Right kidney (tissue), 1 donor: ENCODE results near the gene NELL1.

Source experiments
- DNase-seq: peaks from one replicate; pipeline ENCODE4 v3.0.0-alpha.2; 2016

The NELL1 gene

DNA sequence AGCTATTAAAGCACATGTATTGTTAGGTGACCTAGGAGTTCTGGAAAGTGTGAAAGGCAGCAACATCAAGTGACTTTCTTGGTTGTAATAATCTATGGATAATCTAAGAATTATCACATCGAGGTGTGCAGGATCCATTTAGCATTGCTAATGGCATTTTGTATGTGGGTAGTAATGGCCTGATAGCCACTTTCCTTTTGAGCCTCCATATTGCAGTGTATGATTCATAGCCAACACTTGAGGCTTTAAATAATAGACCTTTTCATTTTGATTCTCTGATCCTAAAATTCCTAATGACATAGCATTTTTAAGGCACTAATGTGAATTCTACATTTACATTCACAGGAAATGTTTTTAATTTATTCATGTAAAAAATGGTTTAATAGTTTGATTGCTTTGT lies 759.4 kb downstream of the NELL1 start:
- DNase-seq, result no peak

GRCh38 chr11:21429401-21429800 lies 760.0 kb downstream of the NELL1 start:
- no peak for DNase-seq

GRCh38 chr11:21430537-21430936 lies 761.2 kb downstream of the NELL1 start:
- no peak for DNase-seq

DNA sequence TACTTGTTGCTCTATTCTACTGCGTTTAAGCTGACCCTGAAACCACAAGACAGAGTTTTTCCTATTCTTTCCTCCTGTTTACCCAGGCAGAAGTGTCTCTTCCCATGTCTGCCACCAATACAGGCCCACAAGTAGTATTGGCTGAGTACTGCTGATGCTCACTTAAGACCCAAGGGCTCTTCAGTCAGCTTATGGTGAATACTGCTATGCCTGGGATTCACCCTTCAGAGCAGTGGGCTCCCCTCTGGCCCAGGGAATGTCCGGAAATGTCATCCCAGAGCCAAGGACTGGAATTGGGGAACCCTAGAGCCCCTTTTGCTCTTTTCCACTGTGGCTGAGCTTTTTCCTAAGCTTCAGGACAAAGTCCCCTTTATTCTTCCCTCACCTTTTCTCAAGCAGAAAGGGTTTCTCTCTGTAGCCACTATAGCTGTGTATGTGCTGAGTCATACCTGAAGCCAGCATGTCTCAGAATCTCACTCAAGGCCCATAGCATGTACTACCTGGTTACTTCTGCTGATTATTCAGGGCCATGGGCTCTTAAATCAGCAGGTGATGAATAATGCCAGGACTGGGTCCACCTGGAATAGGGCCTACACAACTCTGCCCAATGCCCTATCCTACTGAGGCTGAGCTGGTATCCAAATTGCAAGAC lies 777.7 kb downstream of the NELL1 start:
- DNase-seq, result no peak

GRCh38 chr11:21447871-21448270 lies 778.5 kb downstream of the NELL1 start:
- no peak for DNase-seq

- no peak for DNase-seq
Observed at GRCh38 chr11:21456186-21456585, 786.8 kb downstream of the NELL1 start.

DNA sequence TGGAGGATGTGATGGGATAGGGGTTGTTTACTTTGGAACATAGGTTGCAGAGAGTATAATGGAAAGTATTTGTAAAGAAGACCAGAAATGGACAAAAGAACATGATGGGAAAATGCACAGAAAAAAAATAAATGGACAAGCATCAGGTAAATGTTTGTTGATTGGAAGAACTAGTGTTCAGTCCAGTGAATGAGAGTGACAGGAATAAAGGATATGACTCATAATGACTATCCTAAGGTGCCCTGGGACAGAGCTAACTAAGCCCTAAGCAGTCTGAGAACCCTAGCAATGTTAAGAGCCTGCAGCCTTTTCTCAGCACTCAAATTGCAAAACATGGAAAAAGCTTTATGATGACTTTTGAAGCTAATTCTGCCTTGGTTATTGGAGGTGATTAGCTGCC lies 790.7 kb downstream of the NELL1 start:
- DNase-seq, result no peak

GRCh38 chr11:21461701-21462100 lies 792.3 kb downstream of the NELL1 start:
- DNase-seq, result no peak

DNA sequence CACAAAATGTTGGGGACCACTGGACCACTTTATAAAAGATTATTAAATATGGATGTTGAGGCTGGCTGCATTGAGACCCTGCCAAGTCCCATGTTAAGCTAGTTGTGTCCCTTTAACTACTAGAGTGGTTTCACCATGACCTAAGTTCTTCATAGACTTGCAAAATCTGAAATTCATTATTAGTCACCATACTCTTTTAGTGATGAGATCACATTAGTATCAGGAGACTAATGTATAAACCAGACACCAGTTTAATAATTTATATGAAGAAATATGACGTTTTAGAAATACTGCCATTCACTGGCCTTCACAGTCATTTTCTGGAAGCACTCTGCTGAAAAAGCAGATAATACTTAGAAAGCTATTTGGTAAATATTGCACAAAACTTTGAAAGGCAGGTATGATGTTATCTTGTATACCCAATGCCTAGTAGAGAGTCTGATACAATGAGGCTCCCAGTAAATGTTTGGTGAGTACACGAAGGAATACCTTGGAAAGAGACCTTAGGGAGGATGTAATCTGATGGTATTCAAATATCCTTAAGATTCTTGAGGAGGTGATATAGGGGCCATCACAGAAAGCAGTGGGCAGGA lies 795.3 kb downstream of the NELL1 start:
- no peak for DNase-seq

DNA sequence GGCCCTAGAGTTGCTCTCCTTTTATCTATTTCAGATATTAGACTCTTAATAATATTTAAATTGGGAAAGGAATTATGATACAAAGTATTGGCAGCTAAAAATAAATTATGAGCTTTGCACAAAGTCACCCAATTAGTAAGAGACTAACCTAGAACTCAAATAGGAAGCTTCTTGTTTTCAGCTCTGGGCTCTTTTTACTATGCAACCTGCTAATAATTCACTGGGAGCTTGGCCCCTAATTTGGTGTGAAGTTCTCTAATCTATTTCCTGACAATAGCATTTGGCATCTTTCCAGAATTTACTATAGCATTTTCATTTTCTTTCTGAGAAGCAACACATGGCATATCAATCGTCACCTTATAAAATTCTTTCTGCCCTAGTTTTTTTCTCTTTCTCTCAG lies 795.8 kb downstream of the NELL1 start:
- DNase-seq, result no peak

DNA sequence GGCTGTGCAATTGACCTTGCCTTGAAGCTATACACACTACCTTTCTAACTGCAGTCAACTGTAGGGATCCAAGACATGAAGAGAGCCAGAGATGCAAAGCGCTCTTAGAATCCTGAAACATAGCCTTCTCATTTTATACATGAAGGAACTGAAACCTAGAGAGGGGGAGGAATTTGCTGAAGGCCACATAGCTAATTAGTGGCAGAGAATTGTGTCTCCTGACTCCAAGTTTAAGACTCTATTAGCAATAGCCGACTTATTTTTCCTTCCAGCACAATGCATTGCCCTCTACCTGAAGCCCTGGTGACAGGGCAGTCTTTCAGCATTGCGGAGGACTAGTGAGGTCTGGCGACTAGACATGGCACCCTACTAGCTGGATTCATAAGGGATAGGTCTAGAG lies 796.5 kb downstream of the NELL1 start:
- DNase-seq, result no peak

DNA sequence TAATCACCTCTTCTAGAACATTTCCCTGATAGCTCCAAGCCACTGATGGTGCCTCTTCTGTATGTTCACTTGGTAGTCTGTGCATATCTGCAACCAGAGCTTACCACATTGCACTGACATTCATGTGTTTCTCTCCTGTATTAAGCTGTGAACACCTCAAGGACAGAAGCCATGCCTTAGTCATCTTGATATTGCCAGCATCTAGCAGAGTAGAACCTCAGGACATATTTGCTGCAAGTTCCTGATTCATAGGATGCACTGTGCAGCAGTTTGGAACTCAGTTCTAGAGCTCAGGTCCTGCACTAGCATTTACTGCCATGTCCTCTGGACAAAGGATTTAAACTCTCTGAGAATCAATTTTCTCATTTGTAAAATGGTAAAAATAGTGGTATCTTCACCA lies 801.1 kb downstream of the NELL1 start:
- no peak for DNase-seq

GRCh38 chr11:21472261-21472660 lies 802.9 kb downstream of the NELL1 start:
- no peak for DNase-seq

DNA sequence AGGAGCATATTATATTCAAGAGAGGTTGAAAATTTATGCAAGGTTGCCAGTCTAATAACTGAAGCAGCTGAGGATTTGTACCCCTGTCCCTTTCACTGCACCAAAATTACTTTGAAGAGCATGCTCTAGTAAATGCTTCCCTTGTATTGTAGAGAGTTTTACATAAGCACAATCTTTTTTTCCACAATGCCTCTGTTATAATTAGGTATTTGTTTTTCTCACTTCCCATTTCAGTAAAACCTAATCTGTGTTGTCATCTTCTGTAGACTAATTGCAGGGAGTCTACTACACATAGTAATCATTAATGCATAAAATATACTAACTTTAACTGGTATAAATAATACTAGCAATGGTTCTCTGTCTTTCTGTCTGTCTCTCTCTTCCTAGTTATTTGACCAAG lies 805.1 kb downstream of the NELL1 start:
- no peak for DNase-seq

DNA sequence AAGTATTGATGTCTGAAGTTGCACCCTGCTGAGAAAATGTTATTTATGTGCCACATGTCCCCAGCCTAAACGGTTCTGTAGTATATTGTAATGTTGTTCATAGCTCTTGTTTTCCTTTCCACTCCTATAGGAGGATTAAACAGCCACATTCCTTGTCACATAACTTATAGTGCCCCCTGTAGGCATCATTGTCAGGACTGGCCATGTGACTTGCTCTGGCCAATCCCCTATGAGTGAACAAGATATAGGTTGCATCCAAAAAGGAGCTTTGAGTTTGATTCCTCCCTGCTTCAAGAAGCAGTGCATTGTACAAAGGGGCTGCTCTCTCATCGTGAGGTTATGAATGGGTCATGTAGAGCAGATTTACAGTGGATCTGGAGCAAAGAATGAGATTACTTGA lies 805.9 kb downstream of the NELL1 start:
- DNase-seq, result no peak

DNA sequence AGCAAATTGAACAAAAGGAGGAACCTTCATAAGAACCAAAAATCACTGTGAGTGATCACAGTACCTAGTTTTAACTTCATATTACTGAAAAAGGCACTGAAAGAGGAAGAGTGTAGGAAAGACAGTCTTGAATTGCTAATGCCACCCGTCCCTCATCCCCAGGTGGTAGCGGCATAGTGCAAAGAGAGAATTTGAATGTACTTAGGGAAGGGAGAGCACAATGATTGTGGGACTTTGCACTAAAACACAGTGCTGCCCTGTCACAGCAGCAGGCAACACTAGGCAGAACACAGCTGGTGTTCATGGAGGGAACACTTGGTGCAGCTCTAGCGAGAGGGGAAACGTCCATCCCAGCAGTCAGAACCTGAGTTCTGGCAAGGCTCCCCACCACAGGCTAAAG lies 807.2 kb downstream of the NELL1 start:
- DNase-seq, result no peak

DNA sequence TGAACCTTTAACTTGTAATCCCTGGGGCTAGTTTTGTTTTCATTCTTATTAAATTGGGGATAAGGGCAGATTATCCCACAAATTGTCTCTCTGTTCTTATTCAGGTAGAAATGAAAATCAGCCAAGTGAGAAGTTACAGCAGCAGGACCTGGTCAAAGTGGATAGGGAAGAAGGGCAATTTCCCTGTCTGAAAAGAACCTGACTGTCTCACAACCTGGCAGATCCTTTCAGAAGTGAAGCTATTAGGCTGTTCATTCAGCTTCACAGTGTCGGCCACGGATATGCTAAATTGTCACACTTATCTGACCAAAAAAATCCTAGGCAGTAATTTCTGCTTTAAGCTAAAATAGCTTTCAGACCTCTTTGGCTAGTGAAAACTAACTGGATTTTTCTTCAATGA lies 810.9 kb downstream of the NELL1 start:
- DNase-seq, result no peak

GRCh38 chr11:21481255-21481654 lies 811.9 kb downstream of the NELL1 start:
- no peak for DNase-seq

DNA sequence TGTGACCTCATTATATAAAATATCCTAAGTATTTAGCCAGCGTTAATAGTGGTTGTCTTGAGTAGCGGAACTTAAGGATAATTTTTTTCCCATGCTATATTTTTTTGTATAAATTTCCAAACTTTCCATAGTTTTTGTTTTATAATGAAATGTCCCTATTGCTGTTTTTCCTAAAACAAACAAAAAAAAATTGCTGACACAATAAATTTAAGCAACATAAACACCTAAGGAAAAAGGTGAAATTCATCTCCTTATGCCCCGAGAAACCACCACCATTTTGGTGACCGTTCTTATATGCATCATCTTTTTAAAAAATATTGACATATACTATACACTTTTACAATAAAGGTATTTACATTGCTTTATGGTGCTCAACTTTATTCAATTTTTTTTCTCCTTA lies 814.7 kb downstream of the NELL1 start:
- DNase-seq, result no peak

GRCh38 chr11:21485006-21485405 lies 815.6 kb downstream of the NELL1 start:
- DNase-seq, result no peak

DNA sequence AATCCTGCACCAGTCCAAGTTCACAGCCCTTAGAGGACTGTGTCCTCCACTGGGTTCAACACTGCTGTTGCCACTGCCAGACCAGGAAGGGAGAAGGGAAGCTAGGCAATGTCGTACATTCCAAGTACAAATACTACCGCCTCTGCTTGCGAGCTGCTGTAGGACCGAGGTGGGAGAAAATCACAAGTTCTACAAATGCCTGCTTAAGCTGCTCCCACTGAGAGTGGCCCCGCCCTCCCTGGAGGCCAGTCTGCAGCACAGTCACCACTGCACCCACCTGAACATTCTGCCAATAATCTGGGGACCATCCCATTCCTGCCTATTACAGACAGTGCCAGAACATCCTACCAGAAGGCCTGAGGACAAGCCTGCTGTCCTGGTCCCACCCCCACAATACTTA lies 816.0 kb downstream of the NELL1 start:
- no peak for DNase-seq

DNA sequence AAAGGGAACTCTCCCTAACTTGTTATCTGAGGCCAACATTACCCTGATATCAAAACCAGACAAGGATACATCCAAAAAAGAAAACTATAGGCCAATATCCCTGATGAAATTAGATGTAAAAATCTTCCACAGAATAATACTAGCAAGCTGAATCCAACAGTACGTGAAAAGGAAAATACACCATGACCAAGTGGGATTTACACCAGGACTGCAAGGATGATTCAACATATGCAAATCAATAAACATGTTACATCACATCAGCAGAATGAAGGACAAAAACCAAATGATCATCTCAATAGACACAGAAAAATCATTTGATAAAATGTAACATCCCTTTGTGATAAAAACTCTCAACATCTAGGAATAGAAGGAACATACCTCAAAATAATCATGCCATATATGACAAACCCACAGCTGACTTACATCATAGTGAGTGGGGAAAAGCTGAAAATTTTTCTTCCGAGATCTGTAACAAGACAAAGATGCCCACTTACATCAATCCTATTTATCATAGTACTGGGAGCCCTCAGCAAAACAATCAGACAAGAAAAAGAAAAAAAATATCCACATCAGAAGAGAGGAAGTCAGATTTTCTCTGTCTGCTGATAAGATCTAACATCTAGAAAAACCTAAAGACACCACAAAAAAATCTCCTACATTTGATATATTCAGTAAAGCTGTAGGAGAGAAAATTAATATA lies 820.2 kb downstream of the NELL1 start:
- DNase-seq, result no peak

DNA sequence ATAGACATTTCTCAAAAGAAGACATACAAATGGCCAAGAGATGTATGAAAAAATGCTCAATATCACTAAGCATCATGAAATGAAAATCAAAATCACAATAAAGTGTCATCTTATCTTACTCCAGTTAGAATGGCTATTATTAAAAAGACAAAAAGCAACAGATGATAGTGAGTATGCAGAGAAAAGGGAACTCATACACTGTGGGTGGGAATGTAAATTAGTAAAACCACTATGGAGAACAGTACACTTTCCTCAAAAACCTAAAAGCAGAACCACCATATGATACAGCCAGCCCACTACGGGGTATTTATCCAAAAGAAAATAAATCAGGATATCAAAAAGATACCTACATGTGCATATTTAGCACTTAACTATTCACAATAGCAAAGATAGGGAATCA lies 823.5 kb downstream of the NELL1 start:
- no peak for DNase-seq

- DNase-seq, result no peak
Observed at GRCh38 chr11:21494946-21495345, 825.6 kb downstream of the NELL1 start.
